ENCODE data around the gene KLK13.

Gene KLK13

GRCh38 chr19:51060336-51060735 is 4.6 kb downstream of the KLK13 start:
- no peak for DNase-seq

DNA sequence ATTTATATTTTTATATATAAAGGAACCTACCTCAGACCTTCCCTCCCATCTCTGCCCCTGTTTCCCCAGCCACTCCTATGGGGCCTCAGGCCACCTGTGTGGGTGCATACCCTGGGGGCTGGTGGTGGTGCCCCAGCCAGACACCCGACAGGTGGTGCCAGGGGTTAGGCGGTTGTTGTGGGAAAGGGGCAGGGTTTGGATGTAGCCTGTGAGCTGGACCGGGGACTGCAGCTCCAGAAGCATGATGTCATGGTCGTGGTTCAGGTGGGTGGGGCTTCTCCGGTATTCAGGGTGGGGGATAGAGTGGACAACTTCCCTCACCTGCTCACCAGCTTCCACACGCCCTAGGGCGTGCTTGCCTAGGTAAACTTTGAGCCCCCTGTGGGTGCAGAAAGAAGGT is 5.2 kb downstream of the KLK13 start:
- no peak for DNase-seq

- no peak for DNase-seq
Observed at GRCh38 chr19:51055866-51056265, 9.0 kb downstream of the KLK13 start.

DNA sequence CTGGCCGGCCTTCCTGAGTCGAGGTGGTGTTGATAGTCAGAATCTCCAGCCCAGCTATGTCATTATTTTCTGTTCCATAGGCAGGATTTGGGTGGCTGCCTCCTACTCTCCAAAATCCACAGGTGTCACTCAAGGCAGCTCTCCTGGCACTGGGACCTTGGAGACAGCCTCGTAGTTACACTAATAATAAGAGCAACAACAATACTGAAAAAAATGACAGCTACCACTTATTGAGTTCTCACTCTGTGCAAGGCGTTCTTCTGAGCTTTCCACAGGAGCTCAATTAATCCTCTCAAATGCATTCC is 17.9 kb downstream of the KLK13 start:
- no peak for DNase-seq

- DNase-seq: no peak
Observed at GRCh38 chr19:51044327-51044726, 20.6 kb downstream of the KLK13 start.

GRCh38 chr19:51043497-51043896 is 21.4 kb downstream of the KLK13 start:
- DNase-seq: no peak

DNA sequence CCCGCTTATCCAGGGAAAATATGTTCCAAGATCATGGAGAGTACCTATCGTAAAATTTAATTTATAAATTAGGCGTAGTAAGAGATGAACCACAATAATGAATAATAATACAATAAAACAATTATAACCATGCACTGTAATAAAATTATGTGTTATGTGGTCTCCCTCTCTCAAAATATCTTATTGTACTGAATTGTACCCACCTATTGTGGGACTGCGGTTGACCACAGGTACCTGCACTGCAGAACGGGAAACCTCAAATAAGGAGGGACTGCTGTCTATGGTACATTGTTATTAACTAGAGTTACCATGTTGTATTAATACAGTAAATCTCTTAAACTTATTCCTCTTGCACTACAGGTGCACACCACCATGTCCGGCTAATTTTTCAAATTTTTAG is 24.7 kb downstream of the KLK13 start:
- no peak for DNase-seq

DNA sequence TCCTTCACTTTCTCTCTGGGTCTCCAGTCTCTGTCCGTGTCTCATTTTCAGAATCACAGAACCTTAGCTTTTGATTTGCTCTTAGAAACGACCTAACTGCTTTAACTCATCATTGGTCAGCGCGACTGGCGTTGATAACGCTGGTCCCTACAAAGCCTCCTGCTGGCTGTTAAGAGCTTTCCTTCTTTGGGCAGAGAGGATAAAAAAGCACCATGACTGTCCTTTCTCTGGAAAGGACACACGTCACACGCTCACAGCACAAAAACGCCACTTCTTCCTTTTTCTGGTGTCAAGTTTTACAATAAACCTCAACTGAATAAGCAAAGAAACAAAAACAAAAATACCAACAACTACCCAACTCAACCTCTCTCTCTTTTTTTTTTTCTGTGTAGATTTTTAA is 28.4 kb downstream of the KLK13 start:
- no peak for DNase-seq

- no peak for DNase-seq
Observed at GRCh38 chr19:51034704-51035103, 30.2 kb downstream of the KLK13 start, which contains the start of gene KLK12. Gene KLK12, minus strand, starts transcription at chr19:51035002. Its CDS starts 381 bp downstream, at chr19:51034621.

DNA sequence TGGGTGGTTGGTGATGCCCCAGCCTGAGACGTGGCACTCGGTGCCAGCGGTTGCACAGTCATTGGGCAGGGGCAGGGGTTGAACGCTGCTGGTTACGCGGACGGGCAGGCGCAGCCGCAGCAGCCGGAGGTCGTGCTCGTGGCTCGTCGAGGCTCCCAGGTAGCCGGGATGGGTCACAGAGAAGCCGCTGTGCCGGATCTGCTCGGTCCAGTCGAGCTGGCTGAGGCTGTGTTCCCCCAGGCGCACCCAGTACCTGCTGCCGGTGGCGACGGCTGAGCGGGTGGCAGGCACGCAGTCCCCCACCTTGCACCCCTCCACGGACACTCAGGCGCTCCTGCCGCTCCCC is 33.0 kb downstream of the KLK13 start:
- no peak for DNase-seq

GRCh38 chr19:51031220-51031879 is 33.5 kb downstream of the KLK13 start:
- no peak for DNase-seq

DNA sequence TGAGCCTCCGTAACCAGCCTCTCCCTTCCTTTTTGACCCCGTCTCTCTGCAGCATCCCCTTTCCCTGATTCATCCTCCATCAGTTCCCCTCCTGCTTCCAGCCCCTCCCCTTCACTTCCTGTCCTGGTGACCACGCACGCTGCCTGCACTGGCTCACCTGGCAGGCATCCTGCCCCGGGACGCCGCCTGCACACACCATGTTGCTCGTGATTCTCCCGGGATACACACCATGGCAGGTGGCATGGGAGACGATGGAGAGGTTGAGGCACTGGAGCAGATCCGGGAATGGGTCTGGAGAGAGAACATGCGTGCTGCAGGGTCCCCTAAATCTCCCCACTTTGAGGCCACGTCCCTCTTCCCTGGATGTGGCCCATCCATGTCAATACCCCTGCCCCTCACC is 34.3 kb downstream of the KLK13 start:
- DNase-seq: no peak

GRCh38 chr19:51029718-51030117 is 35.2 kb downstream of the KLK13 start:
- no peak for DNase-seq

DNA sequence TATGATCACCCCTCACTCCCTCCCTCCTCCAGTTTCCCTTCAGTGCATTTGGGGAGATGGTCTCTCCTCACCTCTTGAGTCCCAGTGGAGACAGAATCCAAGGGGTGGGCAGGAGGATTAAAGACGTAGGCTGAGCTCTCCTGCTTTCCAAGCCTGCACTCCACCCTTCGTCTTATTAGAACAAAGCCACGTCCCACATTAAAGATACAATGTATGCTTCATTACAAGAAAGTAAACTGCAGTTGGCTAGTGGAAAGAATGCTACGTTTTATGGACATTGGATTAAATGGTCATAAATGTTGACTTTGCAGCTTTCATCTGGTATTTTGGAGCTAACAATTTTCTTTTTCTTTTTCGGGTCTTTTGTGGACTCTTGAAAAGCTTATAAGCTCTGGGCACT is 37.0 kb downstream of the KLK13 start:
- DNase-seq: no peak

DNA sequence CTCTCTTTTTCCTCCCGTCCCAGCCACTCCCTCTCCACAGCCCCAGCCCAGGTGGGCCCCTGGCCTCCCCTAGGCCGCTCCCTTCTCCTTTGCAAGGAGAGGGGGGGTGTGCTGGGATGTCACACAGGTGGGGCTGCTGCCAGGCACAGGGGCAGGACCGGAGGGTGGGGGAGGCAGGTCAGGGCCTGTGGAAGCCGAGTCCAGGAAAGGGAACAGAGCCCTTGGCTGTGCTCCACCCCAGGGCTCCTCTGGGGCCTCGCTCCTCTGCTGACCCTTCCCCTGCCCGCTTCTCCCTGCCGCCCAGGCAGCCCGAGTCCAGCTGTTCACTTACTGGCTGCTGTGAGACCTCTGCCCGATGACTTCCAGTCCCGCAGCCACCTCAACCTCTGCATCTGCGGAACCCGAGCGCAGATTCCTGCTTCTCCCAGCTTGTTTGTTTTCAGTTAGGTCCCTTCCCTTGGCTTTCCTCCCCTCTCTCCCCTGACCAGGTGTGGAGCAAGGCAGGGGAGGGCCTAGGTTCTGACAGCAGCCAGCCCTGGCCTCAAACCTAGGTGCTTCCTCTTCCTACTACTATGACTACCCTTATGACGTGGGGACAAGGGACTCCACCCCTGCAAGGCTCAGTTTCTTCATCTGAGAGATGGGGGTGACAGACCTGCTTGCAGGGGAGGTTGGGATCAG is 37.6 kb downstream of the KLK13 start:
- no peak for DNase-seq

GRCh38 chr19:51026554-51026831 is 38.4 kb downstream of the KLK13 start, which contains the start of gene KLK11:
Gene KLK11, minus strand, starts transcription at chr19:51026616. Its CDS starts 985 bp downstream, at chr19:51025631.
- no peak for DNase-seq

- no peak for DNase-seq
Observed at GRCh38 chr19:51025809-51026553, 38.9 kb downstream of the KLK13 start.

DNA sequence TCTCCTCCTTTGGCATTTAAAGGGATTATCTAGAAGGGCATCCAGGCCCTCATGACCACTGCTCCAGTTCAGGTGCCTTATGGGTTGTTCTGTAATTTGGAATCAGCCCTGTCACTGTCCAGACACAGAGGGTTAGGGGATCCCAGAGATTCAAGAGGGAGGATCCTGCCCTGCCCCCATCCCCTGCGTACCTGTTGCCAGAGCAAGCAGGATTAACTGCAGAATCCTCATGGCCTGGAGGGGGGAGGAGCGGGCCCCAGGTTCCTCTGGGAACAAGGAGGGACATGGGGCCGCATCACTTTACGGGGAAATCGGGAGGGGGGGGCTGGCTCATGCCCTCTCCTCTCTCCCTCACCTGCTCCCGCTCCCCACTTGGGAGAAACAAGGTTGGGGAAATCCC is 39.5 kb downstream of the KLK13 start:
- no peak for DNase-seq

GRCh38 chr19:51024924-51025323 is 40.0 kb downstream of the KLK13 start:
- DNase-seq: no peak

GRCh38 chr19:51023946-51024345 is 40.9 kb downstream of the KLK13 start:
- no peak for DNase-seq

GRCh38 chr19:51022526-51022925 is 42.4 kb downstream of the KLK13 start:
- no peak for DNase-seq

DNA sequence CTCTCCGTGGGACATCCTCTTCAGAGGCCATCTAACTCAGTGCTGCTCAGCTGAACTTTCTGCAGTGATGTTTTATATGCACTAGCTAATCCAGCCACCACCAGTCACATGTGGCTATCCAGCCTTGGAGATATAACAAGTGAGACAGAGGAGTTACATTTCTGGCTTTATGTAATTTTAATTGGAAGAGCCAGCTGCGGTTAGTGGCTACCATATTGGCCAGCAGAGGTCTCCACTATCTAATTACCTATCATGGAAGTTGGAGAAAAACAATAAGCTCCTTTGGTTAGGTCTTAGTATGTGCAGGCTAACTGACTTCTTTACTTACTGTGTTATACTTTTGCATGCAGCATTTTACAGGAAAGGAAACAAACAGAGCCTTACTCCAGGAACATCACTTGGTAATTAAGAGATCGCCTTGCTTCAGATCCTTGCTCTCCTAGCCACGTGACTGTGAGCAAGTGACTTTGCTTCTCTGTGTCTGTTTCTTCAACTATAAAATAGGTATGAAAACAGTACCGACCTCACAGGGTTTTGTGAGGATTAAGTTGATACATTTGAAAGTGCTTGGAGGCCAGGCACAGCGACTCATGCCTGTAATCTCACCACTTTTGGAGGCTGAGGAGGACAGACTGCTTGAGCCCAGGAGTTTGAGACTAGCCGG is 43.8 kb downstream of the KLK13 start:
- peak in 1 of 2 experiments; percentile 10 for DNase-seq

DNA sequence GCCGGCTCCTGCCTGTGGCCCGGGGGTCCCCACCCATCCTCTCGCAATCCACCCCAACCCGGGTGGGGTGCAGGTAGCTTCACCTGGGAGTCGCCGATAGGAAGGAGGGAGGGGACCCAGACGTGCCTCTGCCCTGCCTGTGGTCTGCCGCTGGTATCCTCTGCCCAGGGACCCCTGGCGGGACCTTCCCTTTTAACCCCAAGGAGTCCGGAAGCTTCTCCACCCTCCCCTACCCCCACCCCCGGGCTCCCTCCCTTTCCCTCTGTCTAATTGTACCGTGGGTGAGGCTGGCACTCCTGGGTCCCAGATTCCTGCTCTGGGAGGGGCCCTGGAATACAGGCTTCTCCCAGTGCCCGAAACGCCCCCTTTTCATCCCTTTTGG is 45.4 kb downstream of the KLK13 start, which contains the start of gene KLK10:
TSS of gene KLK10 (minus strand) at position 166 of the 382 bp plus-strand sequence. CDS start 579 bp downstream, outside the sequence.
- no peak for DNase-seq
